ENCODE data around the gene MYO15B.

Gene MYO15B

GRCh38 chr17:75546181-75546580 is 41.4 kb upstream of the MYO15B start:
- H4K20me1 ChIP-seq (ENCODE audit: insufficient read depth, low read length, poor library complexity, severe bottlenecking) = no peaks in the 10 kb centered on the region
- no peaks in the 10 kb centered on the region for H3K4me1 ChIP-seq (ENCODE audit: insufficient read depth, low read length, poor library complexity, severe bottlenecking)
- H3K9me3 ChIP-seq (ENCODE audit: insufficient read depth, low read depth, low read length) = no peaks in the 10 kb centered on the region
- no peaks in the 10 kb centered on the region for H3K36me3 ChIP-seq (ENCODE audit: insufficient read depth, low read length)
- no peaks in the 10 kb centered on the region for H3F3A ChIP-seq (ENCODE audit: low read depth)
- no peak overlapping the region for H3K9ac ChIP-seq (ENCODE audit: low read depth, low read length, poor library complexity, severe bottlenecking)
- H3K9me2 ChIP-seq (replicated peaks; ENCODE audit: low read depth, low read length) = no peaks in the 10 kb centered on the region
- no peak overlapping the region for H3K4me2 ChIP-seq (ENCODE audit: low read depth, low read length, poor library complexity, severe bottlenecking)
- TF ChIP-seq CTCF (conservative IDR thresholded peaks at IDR 0.05; ENCODE audit: low read length) (no peak), EZH2phosphoT487 (IDR thresholded peaks at IDR 0.05; ENCODE audit: borderline replicate concordance) (no peak)
- no peaks in the 10 kb centered on the region for H3K27me3 ChIP-seq (ENCODE audit: insufficient read depth, low read length, poor library complexity, severe bottlenecking)
- no peak overlapping the region for H3K4me3 ChIP-seq (ENCODE audit: low read length, poor library complexity, severe bottlenecking)
- no peak overlapping the region for H2AFZ ChIP-seq (ENCODE audit: low read length)
- H3K79me2 ChIP-seq (ENCODE audit: insufficient read depth, low read length) = no peaks in the 10 kb centered on the region

DNA sequence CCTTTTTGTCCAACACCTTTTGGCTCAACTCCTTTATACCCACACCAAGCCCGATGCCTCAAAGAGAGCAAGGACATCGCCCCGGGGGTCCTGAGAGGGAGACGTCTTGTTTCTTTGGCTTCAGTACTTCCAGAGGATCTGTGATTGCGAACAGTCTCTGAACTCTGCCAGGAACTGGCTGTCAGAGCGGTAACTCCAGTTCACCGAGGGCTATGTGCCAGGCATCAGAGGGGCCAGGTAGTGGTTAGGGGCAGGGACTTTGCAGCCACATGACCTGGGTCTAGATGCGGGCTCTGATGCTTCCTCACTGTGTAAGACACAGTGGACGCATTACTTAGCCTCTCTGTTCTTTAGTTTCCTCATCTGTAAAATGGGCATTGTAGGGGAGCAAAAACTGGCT is 40.5 kb upstream of the MYO15B start:
- Histone ChIP-seq H3K4me1 (ENCODE audit: insufficient read depth, low read length, poor library complexity, severe bottlenecking) (no peaks in the 10 kb centered on the region), H3K9ac (ENCODE audit: low read depth, low read length, poor library complexity, severe bottlenecking) (no peak overlapping the region), H3K36me3 (ENCODE audit: insufficient read depth, low read length) (no peaks in the 10 kb centered on the region), H3K4me2 (ENCODE audit: low read depth, low read length, poor library complexity, severe bottlenecking) (no peak overlapping the region), H4K20me1 (ENCODE audit: insufficient read depth, low read length, poor library complexity, severe bottlenecking) (no peaks in the 10 kb centered on the region), H3K79me2 (ENCODE audit: insufficient read depth, low read length) (no peaks in the 10 kb centered on the region), H3K4me3 (ENCODE audit: low read length, poor library complexity, severe bottlenecking) (no peak overlapping the region), H3K9me2 (replicated peaks; ENCODE audit: low read depth, low read length) (no peaks in the 10 kb centered on the region), H3F3A (ENCODE audit: low read depth) (no peaks in the 10 kb centered on the region), H3K27me3 (ENCODE audit: insufficient read depth, low read length, poor library complexity, severe bottlenecking) (no peaks in the 10 kb centered on the region), H3K9me3 (ENCODE audit: insufficient read depth, low read depth, low read length) (no peaks in the 10 kb centered on the region), H2AFZ (ENCODE audit: low read length) (no peak overlapping the region)
- TF ChIP-seq EZH2phosphoT487 (IDR thresholded peaks at IDR 0.05; ENCODE audit: borderline replicate concordance) (no peak), CTCF (conservative IDR thresholded peaks at IDR 0.05; ENCODE audit: low read length) (no peak)

DNA sequence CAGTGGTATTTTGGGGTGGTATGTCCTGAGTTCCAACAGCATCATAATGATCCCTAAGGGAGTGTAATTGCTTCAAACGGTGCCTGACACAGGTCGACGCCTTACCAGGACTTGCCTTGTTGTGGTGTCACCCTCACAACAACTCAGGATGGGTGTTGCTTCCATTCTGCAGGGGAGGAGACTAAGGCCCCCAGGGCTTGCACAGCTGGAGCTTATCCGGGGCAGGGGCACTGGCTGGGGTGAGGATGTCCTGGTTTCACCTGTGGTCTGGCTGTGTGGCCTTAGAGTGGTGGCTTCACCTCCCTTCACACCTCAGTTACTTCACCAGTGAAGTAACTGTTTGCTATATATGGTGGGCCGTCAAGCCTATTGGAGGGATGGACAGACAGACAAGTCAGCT is 38.8 kb upstream of the MYO15B start:
- no peaks in the 10 kb centered on the region for H3K36me3 ChIP-seq (ENCODE audit: insufficient read depth, low read length)
- no peaks in the 10 kb centered on the region for H3K9me3 ChIP-seq (ENCODE audit: insufficient read depth, low read depth, low read length)
- H3K4me3 ChIP-seq (ENCODE audit: low read length, poor library complexity, severe bottlenecking) = no peak overlapping the region
- no peaks in the 10 kb centered on the region for H3K79me2 ChIP-seq (ENCODE audit: insufficient read depth, low read length)
- no peaks in the 10 kb centered on the region for H3F3A ChIP-seq (ENCODE audit: low read depth)
- H3K27me3 ChIP-seq (ENCODE audit: insufficient read depth, low read length, poor library complexity, severe bottlenecking) = no peaks in the 10 kb centered on the region
- no peak overlapping the region for H3K9ac ChIP-seq (ENCODE audit: low read depth, low read length, poor library complexity, severe bottlenecking)
- H2AFZ ChIP-seq (ENCODE audit: low read length) = no peak overlapping the region
- no peaks in the 10 kb centered on the region for H3K4me1 ChIP-seq (ENCODE audit: insufficient read depth, low read length, poor library complexity, severe bottlenecking)
- no peak for TF ChIP-seq CTCF (conservative IDR thresholded peaks at IDR 0.05; ENCODE audit: low read length)
- no peak for TF ChIP-seq EZH2phosphoT487 (IDR thresholded peaks at IDR 0.05; ENCODE audit: borderline replicate concordance)
- no peak overlapping the region for H3K4me2 ChIP-seq (ENCODE audit: low read depth, low read length, poor library complexity, severe bottlenecking)
- no peaks in the 10 kb centered on the region for H4K20me1 ChIP-seq (ENCODE audit: insufficient read depth, low read length, poor library complexity, severe bottlenecking)
- H3K9me2 ChIP-seq (replicated peaks; ENCODE audit: low read depth, low read length) = no peaks in the 10 kb centered on the region
